ENCODE results near the gene RAP2C.

Gene RAP2C

GRCh38 chrX:132235488-132235887 is 16.2 kb upstream of the RAP2C start:
- TF ChIP-seq CTCF (IDR thresholded peaks at IDR 0.05; ENCODE audit: insufficient read depth, missing control alignments) = no peak
- FAIRE-seq (no peak), DNase-seq (ENCODE audit: insufficient read length, low spot score) (no peak)

GRCh38 chrX:132231587-132231986 is 12.3 kb upstream of the RAP2C start:
- FAIRE-seq (no peak), DNase-seq (ENCODE audit: insufficient read length, low spot score) (no peak)

GRCh38 chrX:132227383-132228112 is 8.3 kb upstream of the RAP2C start:
- FAIRE-seq = no peak
- no peak for DNase-seq (ENCODE audit: insufficient read length, low spot score)

More at GRCh38 chrX:132231587-132231986, 12.3 kb upstream of the RAP2C start:
- TF ChIP-seq CTCF (IDR thresholded peaks at IDR 0.05; ENCODE audit: insufficient read depth, missing control alignments) = no peak

GRCh38 chrX:132226169-132226568 is 6.9 kb upstream of the RAP2C start:
- no peak for FAIRE-seq
- DNase-seq (ENCODE audit: insufficient read length, low spot score) = no peak
- peak; percentile 31 for TF ChIP-seq CTCF (IDR thresholded peaks at IDR 0.05; ENCODE audit: insufficient read depth, missing control alignments)

More at GRCh38 chrX:132227383-132228112, 8.3 kb upstream of the RAP2C start:
- TF ChIP-seq CTCF (IDR thresholded peaks at IDR 0.05; ENCODE audit: insufficient read depth, missing control alignments) = no peak

GRCh38 chrX:132218100-132218812 is 991 bp downstream of the RAP2C start:
- no peak for TF ChIP-seq CTCF (IDR thresholded peaks at IDR 0.05; ENCODE audit: insufficient read depth, missing control alignments)
- FAIRE-seq = no peak
- DNase-seq (ENCODE audit: insufficient read length, low spot score) = peak; percentile 52

GRCh38 chrX:132217203-132218073 is 1.8 kb downstream of the RAP2C start:
- TF ChIP-seq CTCF (IDR thresholded peaks at IDR 0.05; ENCODE audit: insufficient read depth, missing control alignments) = no peak
- DNase-seq (ENCODE audit: insufficient read length, low spot score) = peak; percentile 18
- FAIRE-seq = no peak

All from D721Med (cell line).